ENCODE data around the gene AIF1L.
"Not testable (repeated sequence)": the region's sequence is repeated elsewhere in the genome, so short reads cannot be mapped to it uniquely, and the experiment has no call there.

The AIF1L gene

DNA sequence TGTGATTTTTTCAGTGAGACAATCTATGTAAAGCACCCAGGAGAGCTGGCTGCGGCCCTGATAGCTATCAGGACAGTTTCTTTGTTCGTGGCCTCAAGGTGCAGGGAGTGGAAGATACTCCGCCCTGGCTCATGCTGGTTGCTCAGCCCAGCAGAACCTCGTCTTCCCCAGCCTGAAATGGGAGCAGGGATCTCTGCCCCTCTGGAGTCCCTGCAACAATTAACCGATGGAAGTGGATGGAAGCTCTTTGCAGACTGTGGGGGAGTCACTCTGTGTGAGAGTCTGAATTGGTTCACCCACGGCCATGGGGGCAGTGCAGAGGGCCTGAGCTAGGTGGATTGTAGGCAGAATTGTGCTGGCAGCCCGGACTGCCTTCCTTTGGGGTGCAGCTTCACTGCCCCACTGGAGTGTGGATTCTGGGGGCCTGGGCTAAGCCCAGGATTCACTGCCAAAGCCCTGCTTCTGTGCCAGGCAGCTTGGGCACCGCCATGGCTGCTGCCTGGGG, 2.8 kb downstream of the AIF1L start:
- no peak for DNase-seq (ENCODE audit: low read depth)

DNA sequence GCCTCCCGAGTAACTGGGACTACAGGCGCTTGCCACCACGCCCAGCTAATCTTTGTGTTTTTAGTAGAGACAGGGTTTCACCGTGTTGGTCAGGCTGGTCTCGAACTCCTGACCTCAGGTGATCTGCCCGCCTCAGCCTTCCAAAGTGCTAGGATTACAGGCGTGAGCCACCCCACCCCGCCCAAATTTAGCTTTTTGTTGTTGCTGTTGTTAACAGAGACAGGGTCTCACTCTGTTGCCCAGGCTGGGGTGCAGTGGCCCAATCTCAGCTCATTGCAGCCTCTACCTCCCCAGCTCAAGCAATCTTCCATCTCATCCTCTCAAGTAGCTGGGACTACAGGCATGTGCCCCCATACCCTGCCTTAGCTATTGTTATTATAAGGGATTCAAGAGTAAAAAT, 3.5 kb downstream of the AIF1L start:
- DNase-seq (ENCODE audit: low read depth) = not testable (repeated sequence)

DNA sequence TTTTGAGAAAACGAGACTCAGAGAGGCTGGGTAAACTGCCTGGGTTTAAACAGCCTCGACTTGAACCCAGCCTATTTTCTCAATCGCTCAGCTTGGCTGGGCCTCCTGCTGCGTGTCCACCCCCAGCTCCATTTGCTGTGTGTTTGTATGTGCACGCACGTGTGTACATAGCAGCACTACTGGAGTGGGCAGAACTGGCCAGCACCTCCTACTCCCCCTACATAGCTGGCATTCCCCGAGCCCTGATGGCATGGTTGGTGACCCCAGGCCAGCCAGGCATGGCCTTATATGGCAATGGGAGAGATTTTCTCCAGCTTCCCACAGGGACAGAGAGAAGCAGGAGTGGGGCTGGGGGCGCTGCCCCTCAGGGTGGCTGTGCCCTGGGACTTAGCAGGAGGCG, 4.1 kb downstream of the AIF1L start:
- no peak for DNase-seq (ENCODE audit: low read depth)

DNA sequence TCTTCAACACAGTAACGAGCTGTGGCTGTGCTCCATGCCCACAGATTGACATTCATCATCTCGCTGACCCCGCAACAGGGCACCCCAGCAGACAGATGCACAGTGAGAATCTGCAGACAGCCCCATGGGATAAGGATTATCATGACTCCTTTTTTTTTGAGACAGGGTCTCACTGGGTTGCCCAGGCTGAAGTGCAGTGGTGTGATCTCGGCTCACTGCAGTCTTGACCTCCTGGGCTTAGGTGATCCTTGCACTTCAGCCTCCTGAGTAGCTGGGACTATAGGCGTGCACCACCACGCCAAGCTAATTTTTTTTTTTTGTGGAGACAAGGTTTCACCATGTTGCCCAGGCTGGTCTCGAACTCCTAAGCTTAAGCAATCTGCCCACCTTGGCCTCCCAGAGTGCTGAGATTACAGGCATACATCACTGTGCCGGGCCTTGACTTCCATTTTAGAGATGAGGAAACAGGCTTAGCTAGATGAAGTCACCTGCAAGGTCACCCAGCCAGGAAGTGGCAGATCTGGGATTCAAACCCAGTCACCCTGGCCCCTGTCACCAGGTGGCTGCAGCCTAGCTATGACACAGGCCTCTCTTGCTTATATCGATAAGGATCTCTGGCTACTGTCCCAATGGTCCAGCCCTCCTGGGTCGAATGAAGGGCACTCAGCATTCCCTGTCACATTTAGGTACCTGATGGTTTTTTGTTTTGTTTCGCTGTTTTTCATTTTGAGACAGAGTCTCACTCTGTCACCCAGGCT, 5.1 kb downstream of the AIF1L start:
- DNase-seq (ENCODE audit: low read depth) = no peak

DNA sequence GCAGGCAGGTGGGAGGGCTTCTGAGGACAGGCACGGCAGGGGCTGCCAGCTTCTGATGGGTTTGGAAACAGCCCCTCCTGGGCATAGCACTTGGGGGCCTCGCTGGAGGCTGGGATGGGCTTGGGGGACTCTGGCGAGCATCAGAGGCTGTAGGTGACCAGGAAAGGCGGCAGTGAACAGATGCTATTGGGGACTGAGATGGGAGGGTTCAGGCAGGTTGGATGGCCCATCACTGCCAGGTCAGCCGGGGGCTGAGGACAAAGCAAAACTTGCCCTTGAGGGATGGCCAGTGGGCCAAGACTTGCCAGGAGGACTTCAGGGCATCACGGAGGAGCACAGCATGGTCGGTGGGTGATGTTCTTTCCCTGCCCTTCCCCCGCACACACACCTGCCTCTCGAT, 6.7 kb downstream of the AIF1L start:
- no peak for DNase-seq (ENCODE audit: low read depth)

DNA sequence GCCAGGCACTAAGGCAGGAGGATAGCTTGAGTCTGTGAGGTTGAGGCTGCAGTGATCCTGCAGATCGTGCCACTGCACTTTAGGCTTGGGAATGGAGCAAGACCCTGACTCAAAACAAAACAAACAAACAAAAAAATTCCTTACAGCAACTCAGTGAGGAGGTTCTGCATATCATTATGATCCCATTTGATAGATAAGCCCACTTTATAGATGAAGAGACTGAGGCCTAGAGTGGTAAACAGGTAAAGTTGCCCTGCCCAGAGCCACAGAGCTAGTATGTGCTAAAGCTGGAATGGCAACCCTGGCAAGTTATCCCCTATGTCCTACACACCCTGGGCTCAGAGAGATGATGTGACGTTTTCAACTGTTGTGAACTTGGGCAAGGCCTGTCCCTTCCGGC, 7.2 kb downstream of the AIF1L start:
- DNase-seq (ENCODE audit: low read depth) = no peak

DNA sequence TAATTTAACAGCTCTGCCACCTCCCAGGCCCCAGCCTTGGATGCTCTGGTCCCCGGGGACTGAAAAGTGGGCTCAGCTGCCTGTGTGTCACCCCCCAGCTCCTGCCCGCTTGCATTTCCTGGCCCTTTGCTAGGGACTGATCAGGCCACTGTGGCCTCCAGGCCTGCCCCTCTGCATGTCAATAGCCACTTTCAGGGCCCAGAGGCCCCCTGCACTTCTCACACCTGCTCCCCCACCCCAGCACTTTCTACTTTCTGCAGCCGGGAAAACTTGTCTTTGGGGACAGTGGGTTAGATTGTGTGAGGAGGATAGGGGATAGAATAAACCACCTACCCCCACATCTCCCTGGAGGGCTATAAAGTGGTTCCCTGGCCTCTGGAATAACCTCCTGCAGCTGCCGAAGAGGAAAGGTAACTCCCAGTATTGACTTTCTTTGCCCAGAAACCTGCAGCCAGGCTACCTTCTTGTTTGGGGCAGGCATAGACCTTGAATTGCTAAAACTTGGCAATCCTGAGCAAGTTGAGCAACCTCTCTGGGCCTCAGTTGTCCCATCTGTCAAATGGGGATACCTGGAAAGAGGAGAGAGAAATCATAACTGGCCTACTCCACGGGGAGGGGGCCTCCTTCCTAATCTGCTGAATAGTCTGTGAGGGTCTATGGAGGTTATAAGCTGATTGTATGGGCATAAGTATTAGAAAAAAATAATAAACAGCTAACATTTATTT, 7.8 kb downstream of the AIF1L start:
- no peak for DNase-seq (ENCODE audit: low read depth)

DNA sequence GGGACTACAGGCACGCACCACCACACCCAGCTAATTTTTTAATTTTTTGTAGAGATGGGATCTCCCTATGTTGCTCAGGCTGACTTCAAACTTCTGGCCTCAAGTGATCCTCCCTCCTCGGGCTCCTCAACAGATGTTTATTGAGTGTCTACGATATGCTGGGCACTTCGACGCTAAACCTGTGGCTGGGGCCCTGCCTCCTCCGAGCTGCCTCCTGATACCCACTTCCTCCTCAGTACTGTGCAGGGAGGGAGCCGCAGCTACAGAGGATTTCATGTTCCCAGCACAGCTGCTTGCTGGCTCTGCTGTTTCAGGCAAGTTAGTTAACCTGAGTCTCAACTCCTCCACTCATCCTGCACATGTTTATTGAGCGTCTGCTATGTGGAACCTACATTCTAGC, 9.6 kb downstream of the AIF1L start:
- DNase-seq (ENCODE audit: low read depth) = no peak

DNA sequence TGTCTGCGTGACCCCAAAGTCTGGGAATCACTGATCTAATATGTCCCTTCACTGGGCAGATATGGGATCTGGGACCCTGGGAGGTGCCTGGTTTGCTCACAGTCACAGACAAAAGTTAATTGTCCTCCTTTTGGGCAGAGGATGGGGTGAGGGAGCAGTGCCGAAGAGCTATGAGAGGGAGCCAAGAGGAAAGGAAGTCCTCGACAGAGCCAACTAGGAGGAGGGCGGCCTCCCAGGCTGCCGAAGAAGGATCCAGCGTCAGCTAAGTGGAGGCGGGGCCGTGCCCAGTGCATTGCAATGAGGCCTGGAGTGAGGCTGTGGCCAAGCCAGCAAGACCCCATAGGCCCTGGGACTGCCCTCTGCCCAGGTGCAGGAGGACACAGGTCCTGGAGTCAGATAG, 11.4 kb downstream of the AIF1L start:
- no peak for DNase-seq (ENCODE audit: low read depth)

DNA sequence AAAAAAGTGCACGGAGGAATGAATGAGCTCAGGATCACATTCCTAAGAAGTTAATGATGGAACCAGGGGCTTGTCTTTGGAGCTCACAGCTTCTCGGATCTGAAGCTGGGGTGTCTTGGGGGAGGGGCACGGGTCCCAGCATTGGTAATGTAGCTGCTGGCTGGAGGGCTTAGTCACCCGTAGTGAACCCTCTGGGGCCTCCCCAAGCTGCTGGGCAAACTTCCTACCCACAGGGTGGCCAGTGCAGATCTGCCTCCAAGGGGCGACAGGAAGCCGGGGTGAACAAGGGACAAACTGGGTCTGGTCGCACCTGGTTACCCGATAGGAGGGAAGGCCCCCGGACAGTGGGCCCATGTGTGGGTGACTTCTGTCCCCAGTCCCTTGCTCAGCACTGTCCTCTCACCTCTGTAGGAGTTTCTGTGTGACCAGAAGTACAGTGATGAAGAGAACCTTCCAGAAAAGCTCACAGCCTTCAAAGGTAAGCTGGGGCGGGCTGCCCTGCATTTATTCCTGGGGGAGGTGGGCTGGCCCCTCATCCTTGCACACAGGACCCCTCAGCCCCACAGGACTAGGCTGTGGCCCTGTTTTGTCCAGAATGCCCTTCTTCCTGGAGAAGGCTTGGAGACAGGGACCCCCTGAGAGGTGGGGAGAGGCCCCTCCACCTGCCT, 15.0 kb downstream of the AIF1L start:
- no peak for DNase-seq (ENCODE audit: low read depth)

DNA sequence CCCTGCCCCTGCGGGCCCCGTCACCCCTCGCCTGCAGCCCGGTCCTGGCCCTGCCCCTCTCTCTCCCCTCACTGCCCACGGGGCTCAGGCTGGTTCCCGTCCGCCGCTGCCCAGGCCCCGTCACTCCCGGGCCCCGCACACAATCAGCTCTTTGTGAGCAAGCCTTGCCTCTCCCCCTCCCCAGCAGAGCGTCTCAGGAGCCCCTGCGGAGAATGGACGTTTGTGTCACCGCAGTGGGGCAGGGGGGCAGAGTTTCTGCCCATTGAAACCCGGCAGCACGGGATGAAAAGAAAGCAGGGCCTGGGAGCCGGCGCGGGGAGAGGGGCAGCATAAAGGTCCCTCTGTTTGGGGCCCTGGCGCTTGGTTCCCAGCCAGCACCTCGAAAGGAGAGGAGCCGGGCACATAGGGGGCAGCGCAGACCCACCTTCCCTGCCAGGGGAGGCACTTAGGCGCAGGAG, 15.6 kb downstream of the AIF1L start:
- no peak for DNase-seq (ENCODE audit: low read depth)

DNA sequence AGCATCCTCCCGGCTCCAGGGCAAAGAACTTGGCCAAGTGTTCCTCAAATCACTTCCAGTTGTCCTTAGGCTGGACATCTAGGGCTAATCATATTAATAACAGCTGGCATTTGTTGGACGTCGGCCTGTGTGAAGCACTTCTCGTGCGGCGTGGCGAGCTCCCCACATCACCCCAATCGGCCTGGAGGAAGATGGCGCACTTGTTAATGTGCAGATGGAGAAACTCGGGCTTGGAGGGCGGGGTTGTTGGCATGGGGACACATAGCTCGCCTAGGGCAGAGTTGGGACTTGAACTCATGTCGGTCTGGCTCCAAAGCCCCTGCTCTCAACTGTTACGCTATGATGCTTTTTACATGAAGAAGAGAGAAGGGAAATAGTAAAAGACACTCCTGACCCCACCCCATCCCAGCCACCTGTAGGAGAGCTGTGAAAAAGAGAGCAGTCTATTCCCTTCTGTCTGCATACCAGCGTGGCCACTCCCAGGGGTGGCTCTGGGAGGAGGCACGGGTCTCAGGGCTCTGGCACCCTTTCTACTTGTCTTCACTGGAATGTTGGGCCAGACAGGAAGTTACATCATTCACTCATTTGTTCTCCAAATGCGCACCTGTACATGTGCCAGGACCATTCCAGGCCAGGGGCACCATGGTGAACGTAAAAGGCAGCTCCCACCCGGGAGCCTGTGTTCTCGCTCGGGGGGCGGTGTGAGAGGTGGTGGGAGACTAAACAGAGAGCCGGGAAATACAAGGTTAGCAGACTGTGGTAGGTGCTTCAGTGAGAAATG, 16.2 kb downstream of the AIF1L start:
- no peak for DNase-seq (ENCODE audit: low read depth)

DNA sequence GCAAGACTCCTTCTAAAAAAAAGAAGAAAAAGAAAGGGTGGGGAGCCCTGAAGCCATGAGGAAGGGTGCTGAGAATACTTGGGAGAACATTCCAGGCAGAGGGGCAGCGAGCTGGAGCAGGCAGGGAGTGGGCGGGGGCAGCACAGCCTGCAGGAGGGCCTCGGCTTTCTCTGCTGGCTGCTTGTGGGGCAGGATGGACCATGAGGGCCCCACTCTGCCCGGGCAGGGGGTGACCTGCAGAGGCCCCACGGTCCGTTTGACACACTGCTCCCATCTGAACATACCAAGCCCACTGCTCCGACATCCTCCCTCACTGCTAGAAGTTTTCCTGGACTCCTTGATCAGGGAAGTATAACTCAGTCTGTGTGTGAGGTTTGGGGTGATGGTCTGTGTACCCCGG, 17.3 kb downstream of the AIF1L start:
- DNase-seq (ENCODE audit: low read depth) = no peak

DNA sequence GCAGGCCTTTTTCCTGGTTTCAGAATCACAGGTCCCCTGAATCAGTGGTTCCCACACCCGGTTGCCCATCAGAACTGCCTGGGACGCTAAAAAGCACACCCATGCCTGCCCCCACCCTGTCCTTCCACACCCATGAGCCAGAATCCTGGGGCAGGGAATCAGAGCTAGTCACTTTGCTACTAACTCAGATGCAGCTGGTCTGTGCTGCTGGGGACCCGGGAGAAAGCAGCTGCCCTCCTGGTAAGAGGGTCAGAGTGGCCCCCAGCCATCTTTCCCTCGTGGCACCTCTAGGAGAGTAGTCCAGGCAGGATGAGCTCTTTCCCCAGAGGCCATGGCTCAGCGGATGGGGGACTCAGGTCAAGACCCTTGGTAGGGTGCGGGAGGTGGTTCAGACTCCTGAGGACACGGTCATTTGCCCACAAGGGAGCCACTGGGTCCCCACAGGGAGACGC, 17.8 kb downstream of the AIF1L start:
- DNase-seq (ENCODE audit: low read depth) = no peak

DNA sequence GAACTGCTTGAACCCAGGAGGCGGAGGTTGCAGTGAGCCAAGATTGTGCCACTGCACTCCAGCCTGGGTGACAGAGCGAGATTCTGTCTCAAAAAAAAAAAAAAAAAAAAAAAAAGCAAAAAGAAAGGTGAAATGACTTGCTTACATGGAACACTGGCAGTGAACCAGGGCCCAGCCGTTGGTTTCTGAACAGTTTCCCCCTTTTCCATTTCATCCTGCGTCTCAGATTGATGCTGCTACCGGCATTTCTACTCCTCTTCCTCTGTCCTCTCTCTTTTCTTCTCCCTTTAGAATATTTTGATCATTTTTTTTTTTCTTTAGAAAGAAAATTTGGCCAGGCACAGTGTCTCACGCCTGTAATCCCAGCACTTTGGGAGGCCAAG, 19.0 kb downstream of the AIF1L start:
- DNase-seq (ENCODE audit: low read depth) = not testable (repeated sequence)

DNA sequence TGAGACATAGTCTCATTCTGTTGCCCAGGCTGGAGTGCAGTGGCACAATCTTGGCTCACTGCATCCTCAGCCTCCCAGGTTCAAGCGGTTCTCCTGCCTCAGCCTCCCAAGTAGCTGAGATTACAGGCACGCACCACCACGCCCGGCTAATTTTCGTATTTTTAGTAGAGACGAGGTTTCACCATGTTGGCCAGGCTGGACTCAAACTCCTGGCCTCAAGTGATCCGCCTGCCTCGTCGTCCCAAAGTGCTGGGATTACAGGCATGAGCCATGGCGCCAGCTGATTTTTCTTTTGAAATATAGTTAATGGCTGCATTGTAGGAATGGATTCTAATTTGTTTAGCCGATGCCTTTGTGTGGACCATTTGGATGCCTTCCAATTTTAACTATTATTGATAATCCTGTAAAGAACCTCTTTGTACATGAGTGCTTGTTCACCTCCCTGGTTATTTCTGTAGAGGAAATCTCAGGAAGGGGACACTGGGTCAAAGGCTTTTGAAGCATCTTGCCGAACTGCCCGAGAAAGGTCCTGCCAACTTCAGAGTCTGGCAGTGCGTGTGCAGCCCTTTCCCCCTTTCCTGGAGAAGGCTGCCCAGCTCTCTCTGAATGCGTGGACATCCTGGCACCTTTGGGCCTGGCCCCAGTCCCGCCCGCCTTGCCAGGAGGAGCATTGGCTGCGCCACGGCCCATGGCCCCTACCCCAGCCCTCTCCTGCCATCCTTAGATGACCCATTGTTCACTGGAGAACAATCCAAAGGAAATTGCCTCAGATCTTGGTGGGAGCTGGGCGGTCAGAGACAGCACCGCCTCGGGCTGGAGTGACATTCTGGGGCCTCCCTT, 20.2 kb downstream of the AIF1L start:
- DNase-seq (ENCODE audit: low read depth) = no peak

DNA sequence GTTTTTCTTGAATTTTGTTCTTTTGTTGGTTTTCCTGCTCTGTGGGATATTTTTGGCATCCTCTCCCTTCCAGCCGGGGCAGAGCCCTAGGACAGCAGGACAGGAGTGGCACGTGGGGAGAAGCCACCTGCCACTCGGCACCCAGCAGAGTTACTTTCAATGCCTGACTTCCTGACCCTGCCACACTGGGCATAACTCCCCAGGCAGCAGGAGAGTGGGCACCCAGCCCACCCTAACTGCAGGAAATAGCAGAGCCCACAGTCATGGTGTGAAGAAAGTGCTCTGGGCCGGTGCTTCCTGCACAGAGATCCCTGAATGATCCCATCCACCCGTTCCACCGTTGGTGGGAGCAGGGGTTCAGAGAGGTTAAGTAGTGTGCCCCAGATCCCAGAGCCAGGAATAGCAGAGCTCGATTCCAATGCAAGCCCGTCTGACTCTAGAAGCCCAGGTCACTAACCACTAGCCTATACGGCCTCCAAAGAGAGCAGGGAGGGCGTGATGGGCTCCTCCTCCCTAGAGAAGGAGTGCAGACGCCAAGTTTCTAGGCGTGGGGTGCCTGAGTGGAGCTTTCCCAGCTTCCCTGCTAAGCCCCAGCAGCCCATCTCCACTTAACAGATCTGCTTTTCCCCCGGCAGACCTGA, 20.9 kb downstream of the AIF1L start:
- DNase-seq (ENCODE audit: low read depth) = no peak

DNA sequence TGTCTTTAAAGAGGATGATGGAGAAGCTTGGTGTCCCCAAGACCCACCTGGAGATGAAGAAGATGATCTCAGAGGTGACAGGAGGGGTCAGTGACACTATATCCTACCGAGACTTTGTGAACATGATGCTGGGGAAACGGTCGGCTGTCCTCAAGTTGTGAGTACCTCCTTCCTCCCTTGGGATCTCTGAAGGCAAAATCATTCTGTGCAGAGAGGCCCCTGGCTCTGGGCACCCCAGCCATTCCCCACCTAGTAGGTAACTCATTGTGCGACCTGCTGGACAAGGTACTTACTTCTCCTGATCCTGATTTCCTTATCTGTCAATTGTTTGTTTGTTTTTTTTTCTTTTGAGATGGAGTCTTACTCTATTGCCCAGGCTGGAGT, 21.4 kb downstream of the AIF1L start:
- no peak for DNase-seq (ENCODE audit: low read depth)

DNA sequence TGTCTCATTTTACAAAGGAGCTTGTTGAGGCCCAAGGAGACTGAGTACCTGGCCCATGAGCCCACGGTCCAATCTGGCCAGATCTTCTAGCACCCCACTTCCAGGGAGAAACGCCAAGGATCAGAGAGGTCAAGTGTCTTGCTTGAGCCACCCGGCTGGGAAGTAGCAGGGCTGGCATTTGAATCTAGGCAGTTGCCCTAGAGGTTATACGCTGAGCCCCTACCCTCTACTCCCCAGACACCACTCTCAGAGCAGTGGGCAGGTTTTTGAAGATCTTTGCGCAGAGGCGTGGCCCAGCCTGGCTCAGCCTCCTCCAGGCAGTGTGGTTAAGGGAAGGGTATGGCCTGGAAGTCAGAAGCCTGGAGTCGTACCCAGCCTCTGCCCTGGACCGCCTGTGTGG, 23.3 kb downstream of the AIF1L start:
- DNase-seq (ENCODE audit: low read depth) = no peak

DNA sequence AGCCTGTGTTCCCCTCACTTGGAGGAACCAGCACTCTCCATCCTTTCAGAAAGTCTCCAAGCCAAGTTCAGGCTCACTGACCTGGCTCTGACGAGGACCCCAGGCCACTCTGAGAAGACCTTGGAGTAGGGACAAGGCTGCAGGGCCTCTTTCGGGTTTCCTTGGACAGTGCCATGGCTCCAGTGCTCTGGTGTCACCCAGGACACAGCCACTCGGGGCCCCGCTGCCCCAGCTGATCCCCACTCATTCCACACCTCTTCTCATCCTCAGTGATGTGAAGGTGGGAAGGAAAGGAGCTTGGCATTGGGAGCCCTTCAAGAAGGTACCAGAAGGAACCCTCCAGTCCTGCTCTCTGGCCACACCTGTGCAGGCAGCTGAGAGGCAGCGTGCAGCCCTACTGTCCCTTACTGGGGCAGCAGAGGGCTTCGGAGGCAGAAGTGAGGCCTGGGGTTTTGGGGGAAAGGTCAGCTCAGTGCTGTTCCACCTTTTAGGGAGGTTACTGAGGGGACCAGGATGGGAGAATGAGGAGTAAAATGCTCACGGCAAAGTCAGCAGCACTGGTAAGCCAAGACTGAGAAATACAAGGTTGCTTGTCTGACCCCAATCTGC, 24.4 kb downstream of the AIF1L start:
- no peak for DNase-seq (ENCODE audit: low read depth)
